IPS-18c (cell line): Measurements from ENCODE around the gene FLNB.

ENCODE experiments used
- H3K4me3 ChIP-seq: 2 replicates; pipeline ENCODE4 v1.7.0; 2013; ENCODE audit warnings: low read depth, mild to moderate bottlenecking, low read length, moderate library complexity; ENCODE audit not compliant: insufficient read depth
- H3K9me3 ChIP-seq: one replicate; pipeline ENCODE4 v1.6.1; 2013; ENCODE audit warnings: mild to moderate bottlenecking, low read length, moderate library complexity; ENCODE audit not compliant: control insufficient read depth, insufficient read depth

FLNB gene

DNA sequence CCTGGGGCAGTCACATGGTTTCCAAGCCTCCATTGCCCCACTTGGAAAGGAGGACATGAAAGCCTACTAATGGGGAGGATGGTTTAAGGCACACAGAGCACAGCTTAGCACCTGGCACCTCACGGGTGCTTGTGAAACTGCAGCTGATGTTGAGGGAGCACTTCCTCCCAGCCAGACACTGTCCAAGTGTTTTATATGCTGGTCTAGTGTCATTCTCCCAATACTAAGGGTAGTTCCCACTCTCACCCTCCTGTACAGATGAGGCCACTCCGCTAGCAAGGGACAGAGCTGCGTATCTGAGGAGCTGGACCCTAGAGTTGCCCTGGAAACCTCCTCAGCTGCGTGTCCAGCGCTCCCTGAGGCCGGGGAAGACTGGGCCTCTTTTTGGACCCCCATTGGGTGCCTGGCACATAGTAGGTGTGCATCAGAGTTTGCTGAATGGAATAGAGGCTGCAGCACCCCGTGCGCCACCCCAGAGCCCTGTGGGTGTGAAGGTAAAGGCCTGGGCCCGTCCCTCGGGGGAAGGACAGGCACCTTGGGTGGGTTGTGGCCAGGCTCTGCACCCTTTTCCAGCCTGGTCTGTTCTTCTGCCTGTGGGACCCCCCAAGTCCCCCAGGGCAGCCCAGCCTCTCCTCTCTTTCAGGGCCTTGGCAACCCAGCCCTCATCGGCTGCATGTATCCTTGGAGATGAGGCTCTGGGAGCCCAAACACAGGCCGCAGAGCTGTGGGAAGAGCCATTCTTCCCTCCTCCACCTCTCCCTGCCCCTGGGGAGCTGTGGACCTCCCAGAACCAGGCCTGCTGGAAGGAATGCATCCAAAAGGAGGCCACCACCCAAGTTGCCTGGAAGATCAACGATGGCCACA, 171.2 kb downstream of the FLNB start:
- H3K9me3 ChIP-seq = no peaks in the 10 kb centered on the region
- no peak overlapping the region for H3K4me3 ChIP-seq

DNA sequence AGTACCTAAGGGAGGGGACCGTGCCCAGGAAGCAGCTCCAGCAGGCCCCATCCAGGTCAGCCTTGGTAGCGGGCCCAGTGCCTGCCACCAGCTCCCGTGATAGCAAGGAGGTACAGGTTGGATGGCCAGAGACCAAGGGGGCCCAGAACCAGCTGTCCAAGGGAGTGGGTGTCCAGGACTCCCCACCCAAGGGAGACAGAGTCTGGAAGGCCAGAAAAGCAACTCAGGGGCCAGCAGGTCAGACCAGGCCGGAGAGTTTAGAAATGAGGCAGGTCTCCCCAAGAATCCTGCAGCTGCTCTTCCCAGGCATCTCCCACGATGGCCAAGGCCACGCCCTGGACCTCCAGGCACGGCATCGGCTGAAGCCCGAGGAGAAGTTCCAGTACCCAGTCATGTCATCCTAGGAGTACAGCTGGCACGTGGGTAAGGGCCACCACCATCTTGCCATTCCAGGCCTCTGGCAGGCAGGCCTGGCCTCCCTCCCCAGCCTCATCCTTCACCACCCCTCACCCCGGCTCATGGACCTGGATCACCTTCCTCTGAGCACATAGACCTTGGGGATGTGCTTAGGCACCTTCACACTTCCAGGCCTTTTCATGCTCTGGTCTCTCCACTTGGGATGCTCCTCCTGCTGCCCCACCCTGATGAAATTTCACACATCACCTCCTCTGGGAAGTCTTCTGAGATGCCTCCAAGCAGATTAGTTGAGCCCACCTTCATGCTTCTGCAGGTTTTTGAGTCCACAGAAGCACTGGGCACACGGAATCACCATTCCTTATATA, 172.1 kb downstream of the FLNB start:
- Histone ChIP-seq H3K4me3 (no peak overlapping the region), H3K9me3 (no peaks in the 10 kb centered on the region)

DNA sequence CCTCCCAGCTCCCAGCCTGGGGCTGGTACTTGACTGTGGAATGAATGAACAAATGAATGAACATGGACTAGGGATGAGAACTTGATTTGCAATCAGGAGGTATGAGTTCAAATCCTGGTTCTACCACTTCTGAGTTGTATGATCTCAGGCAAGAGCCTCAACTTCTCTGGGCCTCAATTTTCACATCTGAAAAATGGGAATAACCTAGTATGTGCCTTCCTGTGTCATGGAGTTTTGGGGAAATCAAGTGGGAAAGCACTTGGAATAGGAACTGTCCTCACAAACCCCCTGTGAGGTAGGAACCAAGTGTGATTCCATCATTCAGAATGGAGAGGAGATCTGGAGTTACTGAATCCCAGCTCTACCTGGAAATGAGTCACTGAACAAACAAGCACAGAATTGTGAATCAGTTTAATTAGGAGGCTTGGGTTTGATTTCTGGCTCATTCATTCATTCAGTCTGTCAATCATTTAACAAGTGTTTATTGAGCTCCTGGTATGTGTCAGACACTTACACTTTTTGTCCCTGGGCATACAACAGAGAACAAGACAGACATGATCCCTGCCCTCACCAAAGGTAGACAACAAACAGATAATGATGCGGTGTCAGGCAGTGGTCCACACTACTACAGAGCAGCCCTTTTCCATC, 172.8 kb downstream of the FLNB start:
- Histone ChIP-seq H3K9me3 (no peaks in the 10 kb centered on the region), H3K4me3 (no peak overlapping the region)

DNA sequence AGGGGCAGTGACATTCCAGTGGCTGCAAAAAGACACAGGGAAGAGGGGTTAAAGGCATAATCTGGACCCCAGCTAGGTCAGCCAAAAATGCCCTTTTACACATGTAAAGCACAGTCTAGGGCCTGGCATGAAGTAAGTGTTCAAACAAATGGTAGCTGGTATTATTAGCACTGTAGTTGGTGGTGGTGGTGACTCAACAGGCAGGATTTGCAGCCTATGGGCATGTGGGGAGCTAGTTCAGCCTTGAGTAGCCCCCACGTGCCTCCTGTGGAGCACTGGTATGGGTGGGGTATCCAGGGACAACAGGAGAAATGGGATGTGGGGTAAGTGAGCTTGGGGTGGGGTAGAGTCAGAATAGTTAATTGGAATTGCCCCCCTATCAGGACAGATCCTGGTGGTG, 175.0 kb downstream of the FLNB start:
- H3K9me3 ChIP-seq = no peaks in the 10 kb centered on the region

DNA sequence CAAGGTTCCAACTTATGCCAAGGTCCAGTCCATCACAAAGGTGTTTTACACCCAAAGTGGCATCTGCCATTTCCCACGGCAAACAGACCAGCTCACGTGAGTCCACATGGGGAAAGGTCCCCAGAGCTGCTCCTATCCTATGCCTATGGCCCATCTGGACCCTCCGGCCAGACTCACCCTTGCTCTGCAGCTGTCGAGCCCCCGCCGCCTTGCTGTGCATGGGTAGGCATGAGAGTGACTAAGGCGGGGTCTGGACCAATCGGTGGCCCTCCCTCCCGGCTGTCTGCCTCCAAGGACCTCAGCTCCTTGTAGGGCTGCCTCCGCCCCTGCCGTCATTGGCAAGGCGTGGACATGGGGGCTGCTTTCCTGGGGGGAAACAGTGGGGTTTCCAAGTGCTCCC, 175.7 kb downstream of the FLNB start:
- Histone ChIP-seq H3K4me3 (no peak overlapping the region), H3K9me3 (no peaks in the 10 kb centered on the region)

More for the DNA sequence above, 175.0 kb downstream of the FLNB start:
- H3K4me3 ChIP-seq = no peak overlapping the region

DNA sequence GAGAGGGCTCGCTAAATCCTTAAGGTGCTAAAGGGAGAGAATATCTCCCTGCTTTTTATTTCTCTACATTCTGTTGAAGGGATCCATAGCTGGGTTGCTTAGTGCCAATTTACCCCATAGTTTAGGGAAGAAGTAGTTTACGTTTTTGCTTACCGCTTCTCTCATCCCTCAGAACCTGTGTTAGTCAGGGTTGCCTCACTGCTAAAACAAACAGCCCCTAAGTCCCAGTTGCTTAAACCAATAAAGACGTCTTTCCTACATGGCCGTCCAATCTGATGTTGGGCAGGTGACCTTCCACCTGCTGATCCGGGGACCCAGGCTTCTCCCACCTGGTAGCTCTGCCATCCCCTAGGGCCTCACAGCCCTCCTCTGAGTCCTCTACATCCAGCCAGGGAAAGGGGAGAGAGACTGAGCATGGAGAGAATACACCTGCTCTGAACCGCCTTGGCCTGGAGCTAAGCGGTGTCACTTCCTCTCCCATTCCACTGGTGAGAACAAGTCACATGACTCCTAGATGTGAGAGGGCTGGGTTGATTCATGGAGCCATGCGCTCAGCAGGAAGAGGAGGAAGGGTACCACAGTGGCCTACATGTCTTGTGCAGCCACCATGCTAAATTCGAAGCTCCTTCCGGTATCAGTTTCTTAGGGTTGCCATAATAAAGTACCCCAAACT, 176.2 kb downstream of the FLNB start:
- no peak overlapping the region for H3K4me3 ChIP-seq
- H3K9me3 ChIP-seq = no peaks in the 10 kb centered on the region

DNA sequence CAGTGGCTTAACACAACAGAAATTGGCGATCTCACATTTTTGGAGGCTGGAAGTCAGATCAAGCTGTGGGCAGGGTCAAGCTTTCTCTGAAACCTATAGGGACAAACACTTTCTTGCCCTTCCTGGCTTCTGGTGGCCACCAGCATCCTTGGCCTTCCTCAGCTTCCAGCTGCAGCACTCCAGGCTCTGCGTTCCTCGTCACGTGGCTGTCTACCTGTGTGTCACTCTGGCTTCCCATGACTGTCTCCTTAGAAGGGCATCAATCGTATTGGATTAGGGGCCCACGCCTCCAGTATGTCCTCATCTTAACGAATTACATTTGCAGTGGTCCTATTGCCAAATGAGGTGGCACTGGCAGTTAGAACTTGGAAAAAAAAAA, 176.7 kb downstream of the FLNB start:
- no peaks in the 10 kb centered on the region for H3K9me3 ChIP-seq
- no peak overlapping the region for H3K4me3 ChIP-seq

DNA sequence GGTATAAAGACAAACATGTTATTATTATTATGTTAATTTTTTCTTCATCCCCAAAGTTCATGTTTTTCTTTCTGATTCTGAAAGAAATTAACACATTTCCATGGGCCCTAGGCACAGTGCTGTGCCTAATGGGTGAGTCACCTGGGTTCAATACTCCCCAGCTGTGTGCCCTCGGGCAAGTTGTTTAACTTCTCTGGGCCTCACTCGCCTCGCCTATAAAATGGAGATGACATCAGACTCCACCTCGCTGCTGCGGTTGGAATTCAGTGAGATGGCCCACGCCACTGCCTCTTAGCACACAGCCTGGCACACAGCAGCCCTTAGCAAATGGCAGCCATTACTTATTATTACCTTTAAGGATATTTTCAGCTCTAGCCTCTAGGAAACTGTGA, 179.9 kb downstream of the FLNB start:
- Histone ChIP-seq H3K4me3 (no peak overlapping the region), H3K9me3 (no peaks in the 10 kb centered on the region)

DNA sequence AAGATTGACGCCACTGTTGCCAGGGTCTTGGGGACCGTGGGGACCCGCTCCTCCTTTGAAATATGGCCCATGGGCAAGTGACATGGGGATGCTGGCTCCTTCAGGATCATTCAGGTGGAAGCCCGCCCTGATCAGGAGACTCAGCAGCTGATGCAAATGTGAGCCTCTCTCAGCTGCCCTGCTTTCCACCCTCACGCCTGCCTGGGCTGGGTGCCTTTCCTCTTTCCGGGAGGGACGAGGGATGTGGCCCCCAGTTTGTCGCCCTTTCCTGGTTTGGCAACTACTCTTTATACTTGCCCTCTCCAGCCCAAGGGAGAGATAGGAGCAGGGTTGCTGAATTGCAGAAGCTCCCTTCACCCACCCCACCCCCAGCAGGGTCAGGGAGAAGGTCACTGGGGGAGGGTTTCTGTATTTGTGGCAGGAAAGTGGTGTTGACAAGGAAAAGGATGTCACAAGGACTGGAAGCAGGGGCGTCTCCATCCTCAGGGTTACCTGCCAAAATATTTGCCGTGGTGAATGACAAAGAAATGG, 180.8 kb downstream of the FLNB start:
- Histone ChIP-seq H3K9me3 (no peaks in the 10 kb centered on the region), H3K4me3 (no peak overlapping the region)

DNA sequence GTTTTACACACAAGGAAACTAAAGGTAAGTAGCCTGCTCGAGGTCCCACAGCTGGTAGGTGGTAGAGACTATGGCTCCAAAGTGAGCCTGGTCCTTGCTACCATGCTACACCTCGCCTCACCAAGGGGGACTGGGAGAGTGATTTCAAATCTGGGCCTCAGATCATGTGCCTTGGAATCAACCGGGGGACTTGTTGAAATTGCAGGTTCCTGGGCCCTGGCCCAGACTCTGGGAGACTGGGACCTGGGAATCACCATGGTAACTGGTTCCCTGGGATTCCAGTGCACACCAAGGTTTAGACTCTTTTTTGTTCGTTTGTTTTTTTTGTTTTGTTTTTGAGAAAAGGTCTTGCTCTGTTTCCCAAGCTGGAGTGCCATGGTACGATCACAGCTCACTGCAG, 181.5 kb downstream of the FLNB start:
- H3K4me3 ChIP-seq = no peak overlapping the region
- H3K9me3 ChIP-seq = no peaks in the 10 kb centered on the region

DNA sequence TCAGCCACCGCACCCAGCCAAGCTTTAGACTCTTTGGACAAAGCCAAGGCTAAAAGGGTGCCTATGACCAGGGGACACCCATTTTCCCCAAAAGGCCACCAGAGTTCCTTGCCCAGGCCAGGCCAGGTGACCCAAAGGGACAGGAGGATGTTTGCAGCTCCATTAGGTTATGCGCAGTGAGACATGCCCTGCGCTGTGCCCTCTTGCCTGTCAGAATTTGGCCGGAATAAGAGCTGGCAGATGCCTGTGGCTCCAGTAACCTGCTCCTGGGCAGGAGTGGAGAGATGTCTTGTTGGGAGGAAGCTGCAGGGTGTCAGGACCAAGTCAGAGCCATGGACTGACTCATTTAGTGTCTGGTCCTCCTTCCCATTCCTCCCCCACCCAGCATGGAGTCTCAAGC, 182.1 kb downstream of the FLNB start:
- no peak overlapping the region for H3K4me3 ChIP-seq
- H3K9me3 ChIP-seq = no peaks in the 10 kb centered on the region

DNA sequence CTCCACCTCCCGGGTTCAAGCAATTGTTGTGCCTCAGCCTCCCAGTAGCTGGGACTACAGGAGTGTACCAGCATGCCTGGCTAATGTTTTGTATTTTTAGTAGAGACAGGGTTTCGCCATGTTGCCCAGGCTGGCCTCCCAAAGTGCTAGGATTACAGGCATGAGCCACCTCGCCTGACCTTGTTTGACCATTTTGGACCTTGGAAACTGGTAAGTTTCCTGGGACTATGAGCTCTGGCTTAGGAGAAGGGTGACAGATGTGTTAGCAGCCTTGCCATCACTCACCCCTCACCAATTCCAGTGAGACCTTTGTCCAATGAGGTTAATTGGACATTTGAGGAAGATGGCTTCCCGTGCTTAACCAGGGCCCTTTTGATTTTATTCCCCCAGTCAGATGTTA, 182.7 kb downstream of the FLNB start:
- H3K9me3 ChIP-seq = no peaks in the 10 kb centered on the region
- H3K4me3 ChIP-seq = no peak overlapping the region

DNA sequence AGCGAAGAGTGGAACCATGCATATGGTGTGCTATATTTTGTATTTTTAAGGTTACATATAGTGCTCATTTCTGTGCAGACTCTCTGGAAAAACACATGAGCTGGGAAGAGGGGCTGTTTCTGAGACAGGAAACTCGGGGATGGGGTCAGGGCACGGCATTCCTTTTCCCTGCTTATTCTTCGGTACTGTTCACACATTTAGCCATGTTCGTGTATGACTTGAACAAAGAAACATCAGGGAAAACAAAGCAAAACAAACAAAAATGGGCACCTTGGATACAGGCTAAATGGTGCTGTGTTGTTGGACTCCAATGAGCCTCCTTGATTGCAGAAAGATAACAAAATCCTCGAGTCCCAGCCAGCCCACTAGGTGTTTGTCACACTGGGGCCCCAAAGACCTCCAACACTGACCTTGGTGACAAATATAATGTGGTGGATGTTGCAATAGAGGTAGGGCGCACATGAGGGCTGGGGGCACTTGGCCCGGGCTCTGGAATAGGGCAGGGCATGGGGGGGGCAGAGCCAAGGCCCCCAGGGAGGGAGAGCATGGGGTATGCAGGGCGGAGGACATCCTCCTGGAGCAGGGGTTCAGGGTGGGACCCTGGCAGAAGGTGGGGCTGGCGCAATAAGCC, 183.3 kb downstream of the FLNB start:
- H3K9me3 ChIP-seq = no peaks in the 10 kb centered on the region
- H3K4me3 ChIP-seq = no peak overlapping the region

DNA sequence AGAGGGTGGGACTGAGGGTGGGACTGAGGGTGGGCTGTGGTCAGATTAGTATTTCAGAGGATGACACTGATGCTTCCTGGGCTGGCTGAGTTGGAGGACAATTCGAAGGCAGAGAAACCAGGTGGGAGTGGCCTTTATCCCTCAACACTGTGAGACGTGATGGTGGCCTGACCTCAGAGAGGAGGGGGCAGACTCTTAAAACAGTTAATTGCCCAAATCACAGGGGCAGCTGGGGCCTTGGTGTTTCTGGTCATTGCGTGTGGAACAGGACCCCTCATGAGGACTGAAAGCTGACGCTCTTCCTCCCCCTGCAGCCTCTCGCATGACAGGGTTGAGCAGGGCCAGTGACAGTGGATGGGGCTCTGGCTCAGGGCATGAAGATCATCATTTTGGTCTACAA, 183.8 kb downstream of the FLNB start:
- Histone ChIP-seq H3K4me3 (no peak overlapping the region), H3K9me3 (no peaks in the 10 kb centered on the region)

DNA sequence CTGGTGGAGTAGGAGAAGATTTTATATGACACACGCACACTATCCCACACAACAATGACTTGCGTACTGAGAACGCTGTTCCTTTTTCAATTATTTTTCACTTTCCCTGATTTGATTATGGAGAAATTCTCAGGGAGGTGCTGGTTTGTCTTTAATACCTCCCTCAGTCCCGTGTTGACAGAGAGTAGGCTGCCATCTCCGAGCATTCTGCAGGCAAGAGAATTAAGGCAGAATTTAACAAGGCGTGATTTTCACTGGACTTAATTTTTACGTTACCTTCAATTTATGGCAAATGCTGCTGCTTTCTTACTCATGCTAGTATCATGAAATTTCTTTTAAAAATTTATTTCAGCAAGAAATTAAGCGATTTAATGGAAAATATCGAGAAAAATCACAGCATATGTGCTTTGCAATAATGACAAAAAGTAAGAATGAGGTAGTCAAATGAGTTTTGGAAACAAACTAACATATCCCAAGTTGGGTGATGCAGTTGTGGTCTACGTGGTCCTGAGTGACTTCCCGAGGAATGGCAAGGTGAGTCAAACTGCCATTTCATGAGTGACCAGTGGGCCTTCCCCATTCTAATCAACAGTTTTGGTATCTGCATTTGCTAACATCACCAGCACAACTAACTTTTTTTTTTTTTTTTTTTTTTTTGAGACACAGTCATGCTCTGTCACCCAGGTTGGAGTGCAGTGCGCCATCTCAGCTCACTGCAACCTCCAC, 185.6 kb downstream of the FLNB start:
- Histone ChIP-seq H3K4me3 (no peak overlapping the region), H3K9me3 (no peaks in the 10 kb centered on the region)

DNA sequence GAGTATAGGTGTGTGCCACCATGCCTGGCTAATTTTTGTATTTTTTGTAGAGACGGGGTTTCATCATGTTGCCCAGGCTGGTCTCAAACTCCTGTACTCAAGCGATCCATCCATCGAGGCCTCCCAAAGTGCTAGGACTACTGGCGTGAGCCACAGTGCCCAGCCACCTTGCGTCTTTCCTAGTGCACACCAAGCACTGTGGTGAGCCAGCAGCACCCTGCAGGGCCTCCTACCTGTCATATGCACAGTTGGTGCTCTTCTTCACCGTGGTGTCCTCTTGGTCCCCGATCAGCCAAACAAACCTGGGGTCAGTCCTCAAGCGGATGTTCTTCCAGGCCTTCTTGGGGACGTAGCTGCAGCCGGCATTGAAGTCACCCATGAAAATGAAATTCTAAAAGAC, 189.4 kb downstream of the FLNB start:
- Histone ChIP-seq H3K9me3 (no peaks in the 10 kb centered on the region), H3K4me3 (no peak overlapping the region)
